Endothelial cell of umbilical vein (primary cell): ENCODE measurements around the gene RNASE7. TPM values are rescaled to one million over a fixed set of nuclear protein-coding genes. Genes with fewer than 3 reads are reported as not detected.

Experiments
- BruUV-seq: library from RNA; stranded (reverse); fragments of 400-500 nt; replicated peaks from 2 replicates; lab custom pipeline; 2021; lab: Mats Ljungman, UMichigan
- CTCF ChIA-PET: fragments of 300-600, 350-600 bp; sonication (Branson Sonifier 250); formaldehyde crosslinking; loops from one replicate; lab custom pipeline; 2021; ENCODE audit warnings: antibody characterized with exemption, inconsistent platforms; lab: Charles Lee
- POLR2A ChIA-PET: fragments of 300-600, 350-600 bp; sonication (Branson Sonifier 250); formaldehyde crosslinking; loops from one replicate; lab custom pipeline; 2021; ENCODE audit warnings: antibody characterized with exemption, inconsistent platforms; lab: Charles Lee
- DNase-seq: peaks from one replicate; pipeline ENCODE4 v3.0.0-alpha.2; 2011; ENCODE audit warnings: low read depth, low spot score
- FAIRE-seq: peaks from 2 replicates; lab custom pipeline; 2011; peaks lifted over from hg19 to GRCh38; lab: Jason Lieb, UNC
- H2AFZ ChIP-seq: 2 replicates; pipeline ENCODE4 v1.6.0; 2012; ENCODE audit warnings: low read depth, low read length, control low read depth, inconsistent platforms
- H3K27ac ChIP-seq: 2 replicates; pipeline ENCODE4 v1.5.1; 2011; ENCODE audit warnings: low read depth, mild to moderate bottlenecking, control low read depth, low read length, moderate library complexity; ENCODE audit not compliant: insufficient read depth
- H3K27me3 ChIP-seq, 2 experiments: 2 replicates each; pipeline versions ENCODE4 v1.6.0 to v1.6.1; 2011; ENCODE audit warnings: low read length in 2 of 2, mixed read lengths in 1 of 2; ENCODE audit not compliant: control insufficient read depth in 2 of 2, insufficient read depth in 2 of 2
- H3K36me3 ChIP-seq, 2 experiments: 2 replicates in 1 of 2; 3 replicates in 1 of 2; pipeline ENCODE4 v1.5.1; 2011; ENCODE audit warnings: low read length in 2 of 2, mild to moderate bottlenecking in 1 of 2, moderate library complexity in 1 of 2; ENCODE audit not compliant: control insufficient read depth in 2 of 2, insufficient read depth in 2 of 2; ENCODE audit errors: extremely low read depth in 1 of 2
- H3K4me1 ChIP-seq: 3 replicates; pipeline ENCODE4 v1.5.1; 2011; ENCODE audit warnings: mild to moderate bottlenecking, low read length; ENCODE audit not compliant: control insufficient read depth, insufficient read depth; ENCODE audit errors: extremely low read depth
- H3K4me2 ChIP-seq: 2 replicates; pipeline ENCODE4 v1.6.1; 2011; ENCODE audit warnings: low read length, control low read depth, mixed read lengths; ENCODE audit not compliant: insufficient read depth
- H3K4me3 ChIP-seq, 3 experiments: fragments of 200-600 bp in 1 of 3; sonication (generic), shearing (Covaris generic) in 1 of 3; replicated peaks in 1 of 3; 2 replicates each; pipeline ENCODE4 v1.5.1; 2011 to 2016; ENCODE audit warnings: control low read depth in 3 of 3, low read length in 3 of 3, mild to moderate bottlenecking in 2 of 3, inconsistent platforms in 1 of 3, low read depth in 1 of 3, moderate library complexity in 1 of 3; ENCODE audit not compliant: insufficient read depth in 1 of 3
- H3K79me2 ChIP-seq: 2 replicates; pipeline ENCODE4 v1.6.0; 2012; ENCODE audit warnings: low read length, inconsistent platforms; ENCODE audit not compliant: control insufficient read depth, insufficient read depth
- H3K9ac ChIP-seq: replicated peaks from 2 replicates; pipeline ENCODE3; 2011; ENCODE audit warnings: low read length, control low read depth; ENCODE audit not compliant: insufficient read depth; ENCODE audit errors: extremely low read depth
- H3K9me1 ChIP-seq: replicated peaks from 3 replicates; pipeline ENCODE4 v1.6.0; 2011; ENCODE audit warnings: mild to moderate bottlenecking, low read length; ENCODE audit not compliant: control insufficient read depth, insufficient read depth; ENCODE audit errors: extremely low read depth
- H3K9me3 ChIP-seq: replicated peaks from 2 replicates; pipeline ENCODE4 v1.5.1; 2012; ENCODE audit warnings: low read length, inconsistent platforms; ENCODE audit not compliant: control insufficient read depth, insufficient read depth
- H4K20me1 ChIP-seq: replicated peaks from 2 replicates; pipeline ENCODE3; 2011; ENCODE audit warnings: mild to moderate bottlenecking, low read length; ENCODE audit not compliant: control insufficient read depth, insufficient read depth; ENCODE audit errors: extremely low read depth
- EZH2 ChIP-seq: IDR thresholded peaks from 2 replicates; pipeline ENCODE4 v1.6.1; 2012; ENCODE audit warnings: borderline replicate concordance, low read depth, mild to moderate bottlenecking, moderate library complexity, low read length, inconsistent platforms; ENCODE audit not compliant: severe bottlenecking
- FOS ChIP-seq: IDR thresholded peaks from 2 replicates; pipeline ENCODE4 v1.6.1; 2011; ENCODE audit warnings: mild to moderate bottlenecking, low read length, moderate library complexity, borderline replicate concordance; ENCODE audit not compliant: insufficient read depth
- GATA2 ChIP-seq: IDR thresholded peaks from 2 replicates; pipeline ENCODE4 v1.7.0; 2011; ENCODE audit warnings: low read depth, mild to moderate bottlenecking, moderate library complexity, mixed read lengths, low read length; ENCODE audit not compliant: insufficient read length, insufficient read depth
- JUN ChIP-seq: IDR thresholded peaks from 2 replicates; pipeline ENCODE4 v1.6.1; 2011; ENCODE audit warnings: borderline replicate concordance, low read depth; ENCODE audit not compliant: insufficient read length, insufficient read depth
- MYC ChIP-seq: IDR thresholded peaks from one replicate; pipeline ENCODE4 v1.6.1; 2011; ENCODE audit warnings: mild to moderate bottlenecking, low read depth, low read length
- POLR2A ChIP-seq: IDR thresholded peaks from 2 replicates; pipeline ENCODE4 v1.6.1; 2012; ENCODE audit warnings: low read depth, mild to moderate bottlenecking, control low read depth, low read length
- POLR2AphosphoS5 ChIP-seq: IDR thresholded peaks from 2 replicates; pipeline ENCODE4 v1.6.1; 2012; ENCODE audit warnings: low read depth, mild to moderate bottlenecking, control low read depth, low read length, moderate library complexity; ENCODE audit not compliant: insufficient read depth
- dilution Hi-C: fragments of 300-500 bp; cut with MboI; formaldehyde crosslinking; loops from one replicate; pipeline ENCODE4 v1.15.0; 2019; ENCODE audit warnings: low sequenced_read_pairs; ENCODE audit not compliant: extremely low pct_ligation_motif_present
- intact Hi-C: fragments of 100-400 bp; cut with micrococcal nuclease; formaldehyde crosslinking; loops from one replicate; pipeline ENCODE4 v1.10.0; 2022
- polyA plus RNA-seq, 4 experiments: library from polyadenylated mRNA; depleted of rRNA in 3 of 4; stranded (reverse) in 3 of 4; unstranded in 1 of 4; fragments of >200 nt; gene quantifications; 2 replicates each; pipeline versions ENCODE4 v1.2.1 to v1.2.3, GENCODE V29; 2011 to 2012; ENCODE audit warnings: missing spikeins in 1 of 4
- total RNA-seq: library from RNA; stranded (reverse); gene quantifications from 2 replicates; pipeline ENCODE4 v1.2.3, GENCODE V29; 2021
- TF ChIP-seq, protein P1 (sequence below): IDR thresholded peaks from 2 replicates; pipeline ENCODE4 v1.6.1; 2011; ENCODE audit not compliant: insufficient read depth, insufficient read length
- TF ChIP-seq, protein P2 (sequence below), 2 donors: IDR thresholded peaks; 1 replicate in 1 of 2; 2 replicates in 1 of 2; pipeline ENCODE4 v1.5.1; 2011; ENCODE audit warnings: low read length in 2 of 2, mild to moderate bottlenecking in 2 of 2, moderate library complexity in 2 of 2, control low read depth in 1 of 2, inconsistent platforms in 1 of 2, low read depth in 1 of 2; ENCODE audit not compliant: insufficient read depth in 1 of 2; ENCODE audit errors: extremely low read depth in 1 of 2

The RNASE7 gene
- total and polyA plus RNA-seq, 2 donors (not counting 3 experiments of a cell fraction or from before 2014, with no cell fraction given): not detected

DNA sequence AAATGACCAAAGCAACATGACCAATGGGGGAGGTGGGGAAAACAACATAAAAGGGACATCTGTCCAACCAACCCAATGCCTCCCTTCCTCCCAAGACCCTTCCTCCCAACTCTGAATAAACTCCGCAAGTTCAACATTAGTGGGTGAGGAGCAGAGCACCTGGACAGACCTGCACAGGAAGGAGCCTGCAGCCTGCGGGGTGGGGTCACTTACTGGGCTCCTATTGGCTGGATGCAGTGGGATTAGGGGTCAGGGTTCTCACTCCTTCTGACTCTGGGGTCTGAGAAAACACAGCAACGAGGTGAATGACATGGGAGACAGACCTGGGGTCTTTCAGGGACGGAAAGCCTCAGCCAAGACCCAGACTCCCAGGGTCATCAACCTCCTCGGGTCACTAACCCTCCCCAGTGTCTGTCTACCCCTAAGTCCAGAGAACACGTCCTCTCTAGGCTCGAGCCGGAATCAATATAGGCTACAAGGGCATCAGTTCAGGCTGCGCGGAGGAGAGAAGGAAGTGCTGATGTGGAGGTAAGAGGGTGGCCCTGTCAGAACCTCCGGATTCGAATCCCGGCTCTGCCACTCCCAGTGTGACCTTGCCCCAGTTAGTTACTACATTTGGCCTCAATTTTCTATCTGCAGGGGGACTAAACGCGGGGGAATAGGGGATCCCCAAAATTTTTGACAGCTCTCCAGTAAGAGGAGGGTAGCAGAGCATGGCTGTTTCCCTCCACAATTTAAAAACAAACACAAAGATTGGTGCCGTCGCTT lies 18.2 kb upstream of the RNASE7 start:
- H3K79me2 ChIP-seq: no peaks in the 10 kb centered on the region
- H2AFZ ChIP-seq: no peak overlapping the region
- no peak for TF ChIP-seq GATA2
- no peak for TF ChIP-seq MYC
- TF ChIP-seq, protein P1, sequence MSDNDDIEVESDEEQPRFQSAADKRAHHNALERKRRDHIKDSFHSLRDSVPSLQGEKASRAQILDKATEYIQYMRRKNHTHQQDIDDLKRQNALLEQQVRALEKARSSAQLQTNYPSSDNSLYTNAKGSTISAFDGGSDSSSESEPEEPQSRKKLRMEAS: no peak
- TF ChIP-seq FOS: no peak
- TF ChIP-seq EZH2: no peak
- TF ChIP-seq, protein P2, sequence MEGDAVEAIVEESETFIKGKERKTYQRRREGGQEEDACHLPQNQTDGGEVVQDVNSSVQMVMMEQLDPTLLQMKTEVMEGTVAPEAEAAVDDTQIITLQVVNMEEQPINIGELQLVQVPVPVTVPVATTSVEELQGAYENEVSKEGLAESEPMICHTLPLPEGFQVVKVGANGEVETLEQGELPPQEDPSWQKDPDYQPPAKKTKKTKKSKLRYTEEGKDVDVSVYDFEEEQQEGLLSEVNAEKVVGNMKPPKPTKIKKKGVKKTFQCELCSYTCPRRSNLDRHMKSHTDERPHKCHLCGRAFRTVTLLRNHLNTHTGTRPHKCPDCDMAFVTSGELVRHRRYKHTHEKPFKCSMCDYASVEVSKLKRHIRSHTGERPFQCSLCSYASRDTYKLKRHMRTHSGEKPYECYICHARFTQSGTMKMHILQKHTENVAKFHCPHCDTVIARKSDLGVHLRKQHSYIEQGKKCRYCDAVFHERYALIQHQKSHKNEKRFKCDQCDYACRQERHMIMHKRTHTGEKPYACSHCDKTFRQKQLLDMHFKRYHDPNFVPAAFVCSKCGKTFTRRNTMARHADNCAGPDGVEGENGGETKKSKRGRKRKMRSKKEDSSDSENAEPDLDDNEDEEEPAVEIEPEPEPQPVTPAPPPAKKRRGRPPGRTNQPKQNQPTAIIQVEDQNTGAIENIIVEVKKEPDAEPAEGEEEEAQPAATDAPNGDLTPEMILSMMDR (IDR thresholded peaks at IDR 0.05; ENCODE audit: extremely low read depth in 1 of 2, insufficient read depth in 1 of 2, low read depth in 1 of 2, low read length in 2 of 2): no peak
- TF ChIP-seq JUN: no peak
- no peak for TF ChIP-seq POLR2A
- no peak for TF ChIP-seq POLR2AphosphoS5
- no peaks in the 10 kb centered on the region for H3K4me1 ChIP-seq
- no peak overlapping the region for H3K4me3 ChIP-seq
- dilution Hi-C loops (no loop called here), intact Hi-C loops (no loop called here)
- no peaks in the 10 kb centered on the region for H3K9me3 ChIP-seq
- no peaks in the 10 kb centered on the region for H4K20me1 ChIP-seq
- DNase-seq (no peak), FAIRE-seq (no peak)
- no peak overlapping the region for H3K9ac ChIP-seq
- no peak overlapping the region for H3K4me2 ChIP-seq
- H3K36me3 ChIP-seq: no peaks in the 10 kb centered on the region
- H3K9me1 ChIP-seq: no peaks in the 10 kb centered on the region
- ChIA-PET CTCF (interaction anchor here (2.5 kb wide), 1 partner anchor 9 kb away, joined by 28 read pairs; no protein-coding TSS in a partner anchor), POLR2A (no interaction called here)
- H3K27me3 ChIP-seq: peaks cover 45 to 59% of the 10 kb centered on the region in 2 experiments
- no peak overlapping the region for H3K27ac ChIP-seq
- BruUV-seq: no TSS peak
